Measurements from ENCODE around the gene PIK3CD. TPM values are rescaled to one million over a fixed set of nuclear protein-coding genes. Genes with fewer than 3 reads are reported as not detected.

The PIK3CD gene
- total and polyA plus RNA-seq, 10 of the 15 experiments (the other 5 are each of a cell fraction or from before 2014, with no cell fraction given) = 7.0 to 101 (median 51.1) TPM

DNA sequence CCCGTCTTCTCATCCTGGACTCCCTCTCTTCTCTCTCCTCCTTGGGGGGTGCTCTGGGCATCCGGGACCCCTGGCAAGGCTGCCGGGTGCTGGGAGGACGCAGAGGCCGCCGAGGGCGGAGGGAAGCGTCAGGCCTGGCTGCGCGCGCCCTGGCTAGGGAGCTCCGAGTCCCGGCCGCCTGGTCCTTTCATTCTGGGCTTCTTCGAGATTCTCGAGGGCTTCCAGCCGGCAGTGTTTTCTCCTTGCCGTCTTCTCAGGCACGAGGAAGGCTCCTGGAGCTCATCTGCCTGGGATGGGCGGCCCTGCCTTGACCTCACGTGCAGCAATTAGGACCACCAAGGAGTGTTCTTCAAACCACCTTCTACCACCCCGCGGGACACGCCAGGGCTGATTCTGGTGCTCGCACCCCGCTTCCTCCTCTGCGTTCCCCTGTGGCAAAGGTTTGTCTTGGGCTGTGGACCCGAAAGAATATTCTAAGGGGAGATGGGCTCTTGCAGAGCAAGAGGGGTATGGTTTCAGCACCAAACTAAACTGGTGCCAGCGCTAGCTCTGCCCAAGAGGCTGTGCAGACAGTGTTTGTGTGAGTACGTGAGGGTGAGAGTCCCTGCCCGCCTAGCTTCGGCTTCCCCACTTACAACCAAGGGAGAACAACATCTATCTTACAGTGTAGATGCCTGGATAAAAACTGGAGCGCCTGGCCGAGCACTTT lies 36.5 kb downstream of the PIK3CD start:
- Histone ChIP-seq H3K4me3 (peak overlapping the region; percentile 96), H3K9me3 (replicated peaks; ENCODE audit: control insufficient read depth, insufficient read depth, low read length) (no peaks in the 10 kb centered on the region), H4K20me1 (ENCODE audit: control insufficient read depth, insufficient read depth) (peaks cover 2% of the 10 kb centered on the region; the same call in 1 of the 2 replicates), H3K79me2 (ENCODE audit: control insufficient read depth, insufficient read depth, low read length) (peaks cover 87% of the 10 kb centered on the region), H3K36me3 (ENCODE audit: control insufficient read depth in 2 of 2, insufficient read depth in 2 of 2, low read length in 1 of 2) (peaks cover 9 to 13% of the 10 kb centered on the region in 2 experiments; a peak in 3 of 4 replicates), H3K9ac (ENCODE audit: control insufficient read depth, insufficient read depth, low read length) (peak overlapping the region; percentile 76), H3K27me3 (replicated peaks in 1 of 2; ENCODE audit: control insufficient read depth in 2 of 2, insufficient read depth in 2 of 2, low read length in 1 of 2) (no peaks in the 10 kb centered on the region), H3K27ac (ENCODE audit: control insufficient read depth, insufficient read depth) (peak overlapping the region; percentile 82), H3K4me2 (ENCODE audit: control insufficient read depth, insufficient read depth) (peak overlapping the region; percentile 97), H2AFZ (ENCODE audit: control insufficient read depth, low read depth, low read length) (no peak overlapping the region), H3K4me1 (ENCODE audit: control insufficient read depth, insufficient read depth, low read length) (peaks cover 27% of the 10 kb centered on the region)
- POLR2A ChIA-PET = interaction anchor here (0.6 to 5.7 kb wide), 7 partner anchors 11 to 798 kb away, joined by 3 to 67 read pairs (median 6); partner anchors contain the start of gene PIK3CD
- peak; percentile 42 for ATAC-seq
- intact Hi-C loops (cut with micrococcal nuclease; ENCODE audit: unreplicated experiment) (loop anchor here (2.0 kb wide), 2 partner anchors 33 to 61 kb away; no protein-coding TSS in a partner anchor), in situ Hi-C loops (cut with MboI) (no loop called here)
- FAIRE-seq = no peak
- WGBS (ENCODE audit: insufficient coverage, insufficient replicate concordance, low lambda C conversion rate, missing lambda C conversion rate) = 4% methylated on average over 32 of the region's 34 CpGs
- SMC1A ChIA-PET (ENCODE audit: uncharacterized antibody, unreplicated experiment) = interaction anchor here (0.7 to 4.7 kb wide), 5 partner anchors 31 to 125 kb away, joined by 3 to 56 read pairs (median 5); no protein-coding TSS in a partner anchor
- no TSS peak for BruUV-seq (replicated peaks)
- CTCF ChIA-PET = interaction anchor here (0.6 to 5.6 kb wide), 7 partner anchors 25 to 95 kb away, joined by 3 to 50 read pairs (median 5); no protein-coding TSS in a partner anchor
- no peak for DNase-seq (ENCODE audit: low read depth, low spot score)
- RAD21 ChIA-PET (ENCODE audit: unreplicated experiment) = interaction anchor here (0.6 to 4.6 kb wide), 6 partner anchors 16 to 99 kb away, joined by 3 to 37 read pairs (median 3); partner anchors contain the start of gene PIK3CD
- TF ChIP-seq ZNF24 (IDR thresholded peaks at IDR 0.05) (no peak), SP1 (IDR thresholded peaks at IDR 0.05; ENCODE audit: low read depth, low read length) (no peak), JUNB (IDR thresholded peaks at IDR 0.05) (no peak), IKZF1 (conservative IDR thresholded peaks at IDR 0.05) (no peak), PAX5 (IDR thresholded peaks at IDR 0.05; ENCODE audit: borderline replicate concordance, low read depth, low read length) (peak; percentile 53; the same call in 1 of the 2 replicates), BHLHE40 (IDR thresholded peaks at IDR 0.05; ENCODE audit: borderline replicate concordance in 1 of 2, low read depth in 2 of 2, low read length in 1 of 2) (peak in 1 of 2 experiments; percentile 53; a peak in 2 of 4 replicates), SRF (IDR thresholded peaks at IDR 0.05; ENCODE audit: low read depth in 2 of 2, low read length in 2 of 2) (no peak), ESRRA (IDR thresholded peaks at IDR 0.05; ENCODE audit: low read length) (no peak), TARDBP (IDR thresholded peaks at IDR 0.05; ENCODE audit: borderline replicate concordance) (0 out of 2 replicates have a peak, but pooled peaks have one; percentile 34)
- TF ChIP-seq, protein P1, sequence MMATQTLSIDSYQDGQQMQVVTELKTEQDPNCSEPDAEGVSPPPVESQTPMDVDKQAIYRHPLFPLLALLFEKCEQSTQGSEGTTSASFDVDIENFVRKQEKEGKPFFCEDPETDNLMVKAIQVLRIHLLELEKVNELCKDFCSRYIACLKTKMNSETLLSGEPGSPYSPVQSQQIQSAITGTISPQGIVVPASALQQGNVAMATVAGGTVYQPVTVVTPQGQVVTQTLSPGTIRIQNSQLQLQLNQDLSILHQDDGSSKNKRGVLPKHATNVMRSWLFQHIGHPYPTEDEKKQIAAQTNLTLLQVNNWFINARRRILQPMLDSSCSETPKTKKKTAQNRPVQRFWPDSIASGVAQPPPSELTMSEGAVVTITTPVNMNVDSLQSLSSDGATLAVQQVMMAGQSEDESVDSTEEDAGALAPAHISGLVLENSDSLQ (IDR thresholded peaks at IDR 0.05) = no peak
- TF ChIP-seq, protein P2, sequence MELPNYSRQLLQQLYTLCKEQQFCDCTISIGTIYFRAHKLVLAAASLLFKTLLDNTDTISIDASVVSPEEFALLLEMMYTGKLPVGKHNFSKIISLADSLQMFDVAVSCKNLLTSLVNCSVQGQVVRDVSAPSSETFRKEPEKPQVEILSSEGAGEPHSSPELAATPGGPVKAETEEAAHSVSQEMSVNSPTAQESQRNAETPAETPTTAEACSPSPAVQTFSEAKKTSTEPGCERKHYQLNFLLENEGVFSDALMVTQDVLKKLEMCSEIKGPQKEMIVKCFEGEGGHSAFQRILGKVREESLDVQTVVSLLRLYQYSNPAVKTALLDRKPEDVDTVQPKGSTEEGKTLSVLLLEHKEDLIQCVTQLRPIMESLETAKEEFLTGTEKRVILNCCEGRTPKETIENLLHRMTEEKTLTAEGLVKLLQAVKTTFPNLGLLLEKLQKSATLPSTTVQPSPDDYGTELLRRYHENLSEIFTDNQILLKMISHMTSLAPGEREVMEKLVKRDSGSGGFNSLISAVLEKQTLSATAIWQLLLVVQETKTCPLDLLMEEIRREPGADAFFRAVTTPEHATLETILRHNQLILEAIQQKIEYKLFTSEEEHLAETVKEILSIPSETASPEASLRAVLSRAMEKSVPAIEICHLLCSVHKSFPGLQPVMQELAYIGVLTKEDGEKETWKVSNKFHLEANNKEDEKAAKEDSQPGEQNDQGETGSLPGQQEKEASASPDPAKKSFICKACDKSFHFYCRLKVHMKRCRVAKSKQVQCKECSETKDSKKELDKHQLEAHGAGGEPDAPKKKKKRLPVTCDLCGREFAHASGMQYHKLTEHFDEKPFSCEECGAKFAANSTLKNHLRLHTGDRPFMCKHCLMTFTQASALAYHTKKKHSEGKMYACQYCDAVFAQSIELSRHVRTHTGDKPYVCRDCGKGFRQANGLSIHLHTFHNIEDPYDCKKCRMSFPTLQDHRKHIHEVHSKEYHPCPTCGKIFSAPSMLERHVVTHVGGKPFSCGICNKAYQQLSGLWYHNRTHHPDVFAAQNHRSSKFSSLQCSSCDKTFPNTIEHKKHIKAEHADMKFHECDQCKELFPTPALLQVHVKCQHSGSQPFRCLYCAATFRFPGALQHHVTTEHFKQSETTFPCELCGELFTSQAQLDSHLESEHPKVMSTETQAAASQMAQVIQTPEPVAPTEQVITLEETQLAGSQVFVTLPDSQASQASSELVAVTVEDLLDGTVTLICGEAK (IDR thresholded peaks at IDR 0.05; ENCODE audit: borderline replicate concordance) = no peak
- TF ChIP-seq, protein P3, sequence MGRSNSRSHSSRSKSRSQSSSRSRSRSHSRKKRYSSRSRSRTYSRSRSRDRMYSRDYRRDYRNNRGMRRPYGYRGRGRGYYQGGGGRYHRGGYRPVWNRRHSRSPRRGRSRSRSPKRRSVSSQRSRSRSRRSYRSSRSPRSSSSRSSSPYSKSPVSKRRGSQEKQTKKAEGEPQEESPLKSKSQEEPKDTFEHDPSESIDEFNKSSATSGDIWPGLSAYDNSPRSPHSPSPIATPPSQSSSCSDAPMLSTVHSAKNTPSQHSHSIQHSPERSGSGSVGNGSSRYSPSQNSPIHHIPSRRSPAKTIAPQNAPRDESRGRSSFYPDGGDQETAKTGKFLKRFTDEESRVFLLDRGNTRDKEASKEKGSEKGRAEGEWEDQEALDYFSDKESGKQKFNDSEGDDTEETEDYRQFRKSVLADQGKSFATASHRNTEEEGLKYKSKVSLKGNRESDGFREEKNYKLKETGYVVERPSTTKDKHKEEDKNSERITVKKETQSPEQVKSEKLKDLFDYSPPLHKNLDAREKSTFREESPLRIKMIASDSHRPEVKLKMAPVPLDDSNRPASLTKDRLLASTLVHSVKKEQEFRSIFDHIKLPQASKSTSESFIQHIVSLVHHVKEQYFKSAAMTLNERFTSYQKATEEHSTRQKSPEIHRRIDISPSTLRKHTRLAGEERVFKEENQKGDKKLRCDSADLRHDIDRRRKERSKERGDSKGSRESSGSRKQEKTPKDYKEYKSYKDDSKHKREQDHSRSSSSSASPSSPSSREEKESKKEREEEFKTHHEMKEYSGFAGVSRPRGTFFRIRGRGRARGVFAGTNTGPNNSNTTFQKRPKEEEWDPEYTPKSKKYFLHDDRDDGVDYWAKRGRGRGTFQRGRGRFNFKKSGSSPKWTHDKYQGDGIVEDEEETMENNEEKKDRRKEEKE (IDR thresholded peaks at IDR 0.05) = no peak
- TF ChIP-seq, protein P4, sequence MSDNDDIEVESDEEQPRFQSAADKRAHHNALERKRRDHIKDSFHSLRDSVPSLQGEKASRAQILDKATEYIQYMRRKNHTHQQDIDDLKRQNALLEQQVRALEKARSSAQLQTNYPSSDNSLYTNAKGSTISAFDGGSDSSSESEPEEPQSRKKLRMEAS (IDR thresholded peaks at IDR 0.05; ENCODE audit: low read depth, low read length) = no peak
